Upper lobe of left lung (tissue), 6 donors: ENCODE measurements around the gene GSG1L. TPM values are rescaled to one million over a fixed set of nuclear protein-coding genes. Genes with fewer than 3 reads are reported as not detected.

Experiments
- ATAC-seq, 2 donors: fragments of 200-7000 bp; cut with Tn5 transposase; one replicate each; pipeline ENCODE4 v1.9.1; 2022; ENCODE audit warnings: mild to moderate bottlenecking in 2 of 2, moderate library complexity in 2 of 2; ENCODE audit not compliant: low FRiP score in 2 of 2
- DNase-seq, 2 donors: peaks; one replicate each; pipeline ENCODE4 v3.0.0-alpha.2; 2019 to 2020
- H3K27ac ChIP-seq, 4 donors: fragments of 200-600 bp; sonication (generic); one replicate each; pipeline ENCODE4 v1.5.1; 2016 to 2019
- H3K27me3 ChIP-seq, 4 donors: fragments of 200-600 bp; sonication (generic); one replicate each; pipeline ENCODE4 v1.5.1; 2017 to 2019
- H3K36me3 ChIP-seq, 4 donors: fragments of 200-600 bp; sonication (generic); one replicate each; pipeline ENCODE4 v1.5.1; 2016 to 2019
- H3K4me1 ChIP-seq, 4 donors: fragments of 200-600 bp; sonication (generic); one replicate each; pipeline ENCODE4 v1.5.1; 2018 to 2019
- H3K4me3 ChIP-seq, 4 donors: fragments of 200-600 bp; sonication (generic); one replicate each; pipeline ENCODE4 v1.5.1; 2017 to 2019; ENCODE audit warnings: mild to moderate bottlenecking in 2 of 4, moderate library complexity in 1 of 4
- H3K9me3 ChIP-seq, 4 donors: fragments of 200-600 bp; sonication (generic); one replicate each; pipeline ENCODE4 v1.5.1; 2018 to 2019
- EP300 ChIP-seq, 4 donors: sonication (generic); formaldehyde crosslinking; IDR thresholded peaks; one replicate each; pipeline ENCODE4 v1.5.1; 2017; ENCODE audit warnings: antibody characterized with exemption in 4 of 4, control low read depth in 2 of 4
- POLR2A ChIP-seq, 4 donors: fragments of 450-650 bp; IDR thresholded peaks; one replicate each; pipeline ENCODE4 v1.5.1; 2016 to 2017; ENCODE audit warnings: antibody characterized with exemption in 4 of 4, mild to moderate bottlenecking in 2 of 4
- POLR2AphosphoS5 ChIP-seq, 2 donors: sonication (generic); formaldehyde crosslinking; IDR thresholded peaks; one replicate each; pipeline ENCODE4 v1.5.1; 2017; ENCODE audit warnings: antibody characterized with exemption in 2 of 2
- WGBS, 2 donors: methylation state at CpG; one replicate each; pipeline ENCODE4 v1.1.5; 2017 to 2018; 5-methylcytosine and 5-hydroxymethylcytosine counted together
- total RNA-seq, 6 donors: library from RNA; depleted of rRNA in 4 of 6; stranded (reverse); fragments of >200 nt in 4 of 6; gene quantifications; one replicate each; pipeline versions ENCODE4 v1.1.0 to v1.2.1, GENCODE V29; 2016 to 2021
- TF ChIP-seq, protein P1 (sequence below), 6 experiments: fragments of 450-650 bp in 4 of 6; fragments of 200-600 bp in 2 of 6; sonication (generic) in 2 of 6; IDR thresholded peaks; one replicate each; pipeline ENCODE4 v1.5.1; 2016 to 2019; ENCODE audit warnings: antibody characterized with exemption in 6 of 6
- donor health status: DM: no; HTN: no; CAD: no; lungs with moderate emphysema.
- donor health status: DM: no; HTN: yes; CAD: no; lungs with severe emphysema.

GSG1L gene
- total RNA-seq, 6 donors from 2014 or later: 2.2 TPM; not detected in 5

DNA sequence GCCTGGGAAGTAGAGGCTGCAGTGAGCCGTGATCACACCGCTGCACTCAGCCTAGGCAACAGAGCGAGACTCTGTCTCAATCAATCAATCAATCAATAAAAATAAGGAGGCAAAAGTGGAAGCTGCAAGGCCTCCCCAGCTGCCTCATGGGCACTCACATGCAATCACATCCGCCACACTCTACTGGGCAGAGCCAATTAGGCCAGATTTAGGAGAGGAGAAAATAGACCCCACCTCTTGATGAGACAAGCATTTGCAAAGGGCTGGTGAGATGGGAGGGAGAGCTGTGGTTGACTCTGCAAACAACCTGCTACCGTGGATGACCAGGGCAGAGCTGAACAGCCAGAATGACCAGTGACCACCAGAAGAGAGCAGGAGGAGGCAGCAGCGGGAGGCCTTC, 14.7 kb upstream of the GSG1L start:
- Histone ChIP-seq H3K27me3 (no peaks in the 10 kb centered on the region), H3K27ac (no peak overlapping the region), H3K4me3 (no peak overlapping the region), H3K36me3 (no peaks in the 10 kb centered on the region), H3K4me1 (no peaks in the 10 kb centered on the region), H3K9me3 (no peaks in the 10 kb centered on the region)
- WGBS, 2 donors: 87 to 88% methylated on average over 6 of the region's 6 CpGs
- ATAC-seq (no peak), DNase-seq (no peak)
- TF ChIP-seq, protein P1, sequence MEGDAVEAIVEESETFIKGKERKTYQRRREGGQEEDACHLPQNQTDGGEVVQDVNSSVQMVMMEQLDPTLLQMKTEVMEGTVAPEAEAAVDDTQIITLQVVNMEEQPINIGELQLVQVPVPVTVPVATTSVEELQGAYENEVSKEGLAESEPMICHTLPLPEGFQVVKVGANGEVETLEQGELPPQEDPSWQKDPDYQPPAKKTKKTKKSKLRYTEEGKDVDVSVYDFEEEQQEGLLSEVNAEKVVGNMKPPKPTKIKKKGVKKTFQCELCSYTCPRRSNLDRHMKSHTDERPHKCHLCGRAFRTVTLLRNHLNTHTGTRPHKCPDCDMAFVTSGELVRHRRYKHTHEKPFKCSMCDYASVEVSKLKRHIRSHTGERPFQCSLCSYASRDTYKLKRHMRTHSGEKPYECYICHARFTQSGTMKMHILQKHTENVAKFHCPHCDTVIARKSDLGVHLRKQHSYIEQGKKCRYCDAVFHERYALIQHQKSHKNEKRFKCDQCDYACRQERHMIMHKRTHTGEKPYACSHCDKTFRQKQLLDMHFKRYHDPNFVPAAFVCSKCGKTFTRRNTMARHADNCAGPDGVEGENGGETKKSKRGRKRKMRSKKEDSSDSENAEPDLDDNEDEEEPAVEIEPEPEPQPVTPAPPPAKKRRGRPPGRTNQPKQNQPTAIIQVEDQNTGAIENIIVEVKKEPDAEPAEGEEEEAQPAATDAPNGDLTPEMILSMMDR (IDR thresholded peaks at IDR 0.05): no peak
- TF ChIP-seq EP300 (IDR thresholded peaks at IDR 0.05): no peak
- no peak for TF ChIP-seq POLR2AphosphoS5 (IDR thresholded peaks at IDR 0.05)

DNA sequence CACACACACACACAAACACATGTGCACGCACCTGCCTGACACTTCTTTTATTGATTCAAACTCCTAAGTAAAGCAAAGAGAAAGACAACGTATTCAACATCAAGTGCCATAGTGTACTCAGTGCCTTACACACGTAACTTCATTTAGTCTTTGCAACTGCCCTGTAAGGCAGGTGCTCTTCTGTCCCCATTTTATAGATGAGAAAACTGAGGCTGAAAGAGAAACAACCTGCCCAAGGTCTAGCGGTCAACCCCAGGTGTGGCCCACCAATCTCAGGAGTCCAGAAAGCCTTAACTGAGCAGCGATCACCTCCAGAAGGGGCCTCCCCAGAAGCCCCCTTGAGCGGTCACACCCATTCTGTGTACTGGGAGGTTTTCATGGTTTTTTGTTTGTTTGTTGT, 10.3 kb upstream of the GSG1L start:
- TF ChIP-seq POLR2A (IDR thresholded peaks at IDR 0.05): no peak
- no peak for TF ChIP-seq EP300 (IDR thresholded peaks at IDR 0.05)
- TF ChIP-seq POLR2AphosphoS5 (IDR thresholded peaks at IDR 0.05): no peak
- TF ChIP-seq, protein P1 (IDR thresholded peaks at IDR 0.05): no peak
- no peak overlapping the region for H3K27ac ChIP-seq
- H3K4me3 ChIP-seq: no peak overlapping the region
- 83 to 90% methylated on average over 6 of the region's 6 CpGs for WGBS, 2 donors
- no peaks in the 10 kb centered on the region for H3K9me3 ChIP-seq
- DNase-seq: no peak
- no peaks in the 10 kb centered on the region for H3K4me1 ChIP-seq
- H3K36me3 ChIP-seq: no peaks in the 10 kb centered on the region
- ATAC-seq: no peak
- H3K27me3 ChIP-seq: no peaks in the 10 kb centered on the region

DNA sequence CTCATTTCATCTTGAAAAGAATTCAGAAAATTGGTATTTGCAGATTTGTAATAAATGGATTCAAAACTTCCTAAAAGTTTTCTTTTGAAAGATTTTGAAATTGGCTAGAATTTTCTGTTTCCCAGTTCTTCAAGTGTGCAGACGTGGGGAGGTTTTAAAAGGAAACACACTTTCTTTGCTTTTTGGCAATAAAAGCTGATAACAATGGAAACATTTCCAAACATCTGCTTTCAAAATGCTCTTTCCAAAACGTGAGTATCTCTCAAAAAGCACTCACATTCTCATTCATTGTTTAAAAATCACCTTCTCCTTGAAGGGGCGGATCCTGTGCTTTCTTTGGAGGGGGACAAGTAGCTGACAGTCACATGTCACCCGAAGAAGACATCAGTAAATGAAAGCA, 8.6 kb upstream of the GSG1L start:
- DNase-seq: no peak
- no peak overlapping the region for H3K4me3 ChIP-seq
- no peaks in the 10 kb centered on the region for H3K36me3 ChIP-seq
- H3K27ac ChIP-seq: no peak overlapping the region
- H3K9me3 ChIP-seq: no peaks in the 10 kb centered on the region
- peaks cover 0 to 6% (median 2%) of the 10 kb centered on the region in 4 donors for H3K4me1 ChIP-seq
- ATAC-seq: no peak
- no peak for TF ChIP-seq POLR2A (IDR thresholded peaks at IDR 0.05)
- no peaks in the 10 kb centered on the region for H3K27me3 ChIP-seq
- WGBS, 2 donors: 44 to 57% methylated on average over 4 of the region's 4 CpGs

DNA sequence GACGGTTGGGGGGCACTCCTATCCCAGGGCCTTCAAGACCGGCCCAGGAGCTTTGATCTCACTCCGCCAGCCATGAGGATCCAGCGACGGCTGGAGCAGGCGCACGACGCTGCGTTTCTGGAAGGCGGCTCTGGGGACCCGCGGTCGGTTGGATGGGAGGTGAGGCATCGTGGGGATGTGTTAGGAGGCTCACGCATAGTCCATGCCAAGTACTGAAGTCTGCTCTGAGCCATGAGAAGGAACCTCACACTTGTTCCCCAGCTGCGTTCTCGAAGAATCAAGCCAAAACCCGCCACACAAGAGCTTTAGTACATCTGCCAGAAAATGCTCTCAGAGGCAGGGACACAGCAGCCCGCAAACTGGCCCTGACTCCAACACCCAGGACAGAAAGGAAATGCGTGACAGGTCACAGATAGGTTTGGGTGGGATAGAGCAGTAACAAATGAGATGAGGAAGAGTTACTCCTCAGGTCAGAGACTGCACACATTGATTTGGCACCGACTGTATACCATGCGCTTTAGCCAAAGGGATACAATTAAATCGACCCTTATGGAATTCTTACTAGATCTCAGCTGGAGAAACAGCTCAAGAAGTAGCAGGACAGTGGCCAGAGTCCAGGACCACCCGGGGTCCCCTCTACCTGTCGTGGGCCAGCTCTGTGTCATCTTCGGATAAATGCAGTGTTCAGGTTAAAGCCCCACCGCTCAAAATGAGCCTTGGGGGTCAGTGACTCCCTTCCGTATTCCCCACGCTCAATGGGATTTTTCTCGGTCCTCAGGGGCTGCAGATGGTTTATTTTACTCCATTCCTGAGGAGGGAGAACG, 6.7 kb upstream of the GSG1L start:
- Histone ChIP-seq H3K4me1 (peaks cover 0 to 6% (median 2%) of the 10 kb centered on the region in 4 donors), H3K4me3 (no peak overlapping the region), H3K9me3 (no peaks in the 10 kb centered on the region), H3K27me3 (no peaks in the 10 kb centered on the region), H3K36me3 (no peaks in the 10 kb centered on the region), H3K27ac (no peak overlapping the region)
- TF ChIP-seq, protein P1 (IDR thresholded peaks at IDR 0.05): no peak
- TF ChIP-seq POLR2AphosphoS5 (IDR thresholded peaks at IDR 0.05) (no peak), POLR2A (IDR thresholded peaks at IDR 0.05) (no peak), EP300 (IDR thresholded peaks at IDR 0.05) (no peak)
- DNase-seq (peak in 1 of 2 donors; percentile 54), ATAC-seq (no peak)
- WGBS, 2 donors: 69 to 72% methylated on average over 30 of the region's 31 CpGs

DNA sequence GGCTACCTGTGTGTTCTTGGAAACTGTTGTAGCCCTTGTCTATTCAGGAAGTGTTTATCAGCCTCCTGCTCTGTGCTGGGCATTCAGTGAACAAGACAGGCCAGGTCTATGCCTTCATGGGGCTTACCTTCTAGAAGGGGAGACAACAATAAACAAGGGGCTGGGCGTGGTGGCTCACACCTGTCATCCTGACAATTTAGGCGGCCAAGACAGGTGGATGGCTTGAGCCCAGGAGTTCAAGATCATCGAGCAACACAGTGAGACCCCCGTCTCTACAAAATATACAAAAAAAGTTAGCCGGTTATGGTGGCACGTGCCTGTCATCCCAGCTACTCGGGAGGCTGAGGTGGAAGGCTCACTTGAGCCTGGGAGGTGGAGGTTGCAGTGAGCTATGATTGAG, 5.5 kb upstream of the GSG1L start:
- no peak for ATAC-seq
- no peak for DNase-seq
- Histone ChIP-seq H3K36me3 (no peaks in the 10 kb centered on the region), H3K27me3 (peaks cover 0 to 3% (median 1%) of the 10 kb centered on the region in 4 donors), H3K4me1 (peaks cover 0 to 6% (median 2%) of the 10 kb centered on the region in 4 donors), H3K9me3 (no peaks in the 10 kb centered on the region), H3K4me3 (no peak overlapping the region), H3K27ac (no peak overlapping the region)
- TF ChIP-seq, protein P1 (IDR thresholded peaks at IDR 0.05): no peak
- no peak for TF ChIP-seq EP300 (IDR thresholded peaks at IDR 0.05)
- no peak for TF ChIP-seq POLR2A (IDR thresholded peaks at IDR 0.05)
- no peak for TF ChIP-seq POLR2AphosphoS5 (IDR thresholded peaks at IDR 0.05)
- WGBS, 2 donors: 86 to 90% methylated on average over 6 to 7 of the region's 7 CpGs
